K562 (cell line): ENCODE data around the gene TOP3A. TPM values are rescaled to one million over a fixed set of nuclear protein-coding genes. Genes with fewer than 3 reads are reported as not detected.

ENCODE experiments used
- ATAC-seq: fragments of 200-7000 bp; cut with Tn5 transposase; 3 replicates; pipeline ENCODE4 v1.9.1; 2020; ENCODE audit warnings: moderate library complexity
- BruUV-seq: library from RNA; stranded (reverse); fragments of 400-500 nt; replicated peaks from 2 replicates; lab custom pipeline; 2021; lab: Mats Ljungman, UMichigan
- CTCF ChIA-PET: fragments of 300-600 bp; formaldehyde crosslinking; extraction: SDS; loops from one replicate; lab custom pipeline; 2021; ENCODE audit warnings: low intra/inter-chr PET ratio; lab: Yijun Ruan, JAX
- POLR2A ChIA-PET: fragments of 300-600, 350-650 bp; sonication (Branson Sonifier 250); formaldehyde crosslinking; extraction: SDS; loops from one replicate; lab custom pipeline; 2021; ENCODE audit warnings: antibody characterized with exemption, inconsistent platforms; lab: Yijun Ruan, JAX
- DNase-seq, 4 experiments: peaks; one replicate each; pipeline versions ENCODE4 v3.0.0 to v3.0.0-alpha.2; 2011 to 2018; ENCODE audit warnings: low spot score in 3 of 4, mixed read lengths in 3 of 4; ENCODE audit errors: extremely low read depth in 1 of 4
- FAIRE-seq: peaks from 2 replicates; lab custom pipeline; 2011; peaks lifted over from hg19 to GRCh38; lab: Jason Lieb, UNC
- H2AFZ ChIP-seq: 2 replicates; pipeline ENCODE4 v1.6.0; 2011; ENCODE audit warnings: low read depth, low read length, control low read depth, inconsistent platforms
- H3K27ac ChIP-seq: fragments of 200-600 bp; 3 replicates; pipeline ENCODE4 v1.8.0; 2011; ENCODE audit warnings: low read depth, mild to moderate bottlenecking, control low read depth, inconsistent platforms, low read length, moderate library complexity, mixed read lengths; ENCODE audit errors: extremely low read depth
- H3K27me3 ChIP-seq, 2 experiments: fragments of 300-600 bp in 1 of 2; 2 replicates in 1 of 2; 3 replicates in 1 of 2; pipeline versions ENCODE4 v1.6.0 to v1.8.0; 2011; ENCODE audit warnings: inconsistent platforms in 2 of 2, low read length in 2 of 2, mild to moderate bottlenecking in 1 of 2, mixed read lengths in 1 of 2, moderate library complexity in 1 of 2; ENCODE audit not compliant: control insufficient read depth in 2 of 2, insufficient read depth in 2 of 2
- H3K36me3 ChIP-seq: fragments of 300-600 bp; 3 replicates; pipeline ENCODE4 v1.8.0; 2011; ENCODE audit warnings: mild to moderate bottlenecking, low read length, inconsistent platforms; ENCODE audit not compliant: control insufficient read depth, insufficient read depth
- H3K4me1 ChIP-seq, 2 experiments: fragments of 200-600 bp in 1 of 2; replicated peaks in 1 of 2; 2 replicates in 1 of 2; 3 replicates in 1 of 2; pipeline versions ENCODE4 v1.5.1 to v1.8.0; 2011; ENCODE audit warnings: inconsistent platforms in 2 of 2, low read length in 2 of 2, mild to moderate bottlenecking in 1 of 2, mixed read lengths in 1 of 2, moderate library complexity in 1 of 2; ENCODE audit not compliant: control insufficient read depth in 2 of 2, insufficient read depth in 2 of 2
- H3K4me2 ChIP-seq: 2 replicates; pipeline ENCODE4 v1.6.1; 2011; ENCODE audit warnings: low read length, control low read depth, inconsistent platforms, mixed read lengths; ENCODE audit not compliant: insufficient read depth
- H3K4me3 ChIP-seq: fragments of 200-600 bp; sonication (generic), shearing (Covaris generic); 2 replicates; pipeline ENCODE4 v1.5.1; 2016; ENCODE audit warnings: control low read depth, inconsistent platforms
- H3K79me2 ChIP-seq: fragments of 200-600 bp; 3 replicates; pipeline ENCODE4 v1.8.0; 2011; ENCODE audit warnings: low read length, inconsistent platforms; ENCODE audit not compliant: control insufficient read depth, insufficient read depth
- H3K9ac ChIP-seq, 2 experiments: 2 replicates each; pipeline versions ENCODE4 v1.6.0 to v1.6.1; 2011; ENCODE audit warnings: low read depth in 2 of 2, low read length in 2 of 2, control low read depth in 1 of 2, inconsistent platforms in 1 of 2, mild to moderate bottlenecking in 1 of 2, mixed read lengths in 1 of 2; ENCODE audit not compliant: insufficient read depth in 1 of 2
- H3K9me1 ChIP-seq: one replicate; pipeline ENCODE4 v1.6.0; 2011; ENCODE audit warnings: inconsistent platforms, mild to moderate bottlenecking, low read length, moderate library complexity; ENCODE audit not compliant: control insufficient read depth, insufficient read depth
- H3K9me3 ChIP-seq: replicated peaks from 2 replicates; pipeline ENCODE4 v1.5.1; 2011; ENCODE audit warnings: low read depth, low read length, inconsistent platforms; ENCODE audit not compliant: control insufficient read depth, insufficient read depth
- H4K20me1 ChIP-seq: replicated peaks from 2 replicates; pipeline ENCODE4 v1.6.1; 2011; ENCODE audit warnings: low read length, inconsistent platforms, mixed read lengths; ENCODE audit not compliant: control insufficient read depth, insufficient read depth
- GATAD2A ChIP-seq: fragments of 450-650 bp; IDR thresholded peaks from 2 replicates; pipeline ENCODE4 v1.6.1; 2017
- SAP30 ChIP-seq: fragments of 200-600 bp; sonication (generic); IDR thresholded peaks from 2 replicates; pipeline ENCODE4 v1.6.1; 2012; ENCODE audit warnings: borderline replicate concordance, low read depth, mild to moderate bottlenecking, moderate library complexity, low read length, control low read depth, inconsistent platforms; ENCODE audit not compliant: insufficient read depth, poor library complexity, severe bottlenecking
- USF2 ChIP-seq: sonication (generic); formaldehyde crosslinking; IDR thresholded peaks from 2 replicates; pipeline ENCODE4 v1.5.0; 2020; ENCODE audit warnings: missing genetic modification reagents
- ZC3H11A ChIP-seq: IDR thresholded peaks from 2 replicates; pipeline ENCODE4 v1.6.1; 2012; ENCODE audit warnings: low read depth, low read length, improper control_type of control experiment
- ZNF609 ChIP-seq: sonication (generic); formaldehyde crosslinking; IDR thresholded peaks from 2 replicates; pipeline ENCODE4 v1.8.1; 2023; ENCODE audit warnings: missing genetic modification reagents, mild to moderate bottlenecking, borderline replicate concordance
- WGBS: fragments of 100-300 bp; shearing (Covaris generic); methylation state at CpG from one replicate; pipeline ENCODE4 v1.1.6; 2016; ENCODE audit warnings: low coverage, mixed read lengths; ENCODE audit not compliant: insufficient coverage; ENCODE audit errors: missing lambda C conversion rate; 5-methylcytosine and 5-hydroxymethylcytosine counted together
- in situ Hi-C: fragments of 300-500 bp; cut with MboI; formaldehyde crosslinking; loops from 4 replicates; pipeline ENCODE4 v1.15.0; 2018; ENCODE audit warnings: inconsistent platforms, mixed read lengths
- intact Hi-C: fragments of 100-400 bp; cut with micrococcal nuclease; formaldehyde crosslinking; loops from 2 replicates; pipeline ENCODE4 v1.14.2; 2022
- polyA plus RNA-seq, 8 experiments: library from polyadenylated mRNA; depleted of rRNA in 4 of 8; stranded (reverse) in 5 of 8; unstranded in 3 of 8; fragments of >200 nt; fragmentation: Nextera tagmentation in 2 of 8; fragmentation: Illumina TruSeq in 1 of 8; extraction: Ambion mirVana in 2 of 8; extraction: Trizol in 1 of 8; gene quantifications; 2 replicates each; pipeline versions ENCODE4 v1.2.1 to v1.2.3, GENCODE V29; 2011 to 2014; ENCODE audit warnings: inconsistent platforms in 1 of 8, missing spikeins in 1 of 8
- total RNA-seq, 7 experiments: library from RNA; depleted of rRNA in 6 of 7; stranded (reverse); fragments of >200 nt in 6 of 7; fragmentation: Illumina TruSeq in 2 of 7; extraction: Trizol in 2 of 7; gene quantifications; 2 replicates each; pipeline versions ENCODE4 v1.2.1 to v1.2.3, GENCODE V29; 2011 to 2021; ENCODE audit warnings: low replicate concordance in 1 of 7

Gene TOP3A
- total and polyA plus RNA-seq, 9 of the 15 experiments (the other 6 are each of a cell fraction or from before 2014, with no cell fraction given): 5.2 to 49.7 (median 24.7) TPM

- 96% methylated on average over 2 of the region's 2 CpGs for WGBS
- H3K27me3 ChIP-seq: no peaks in the 10 kb centered on the region
- TF ChIP-seq USF2 (CRISPR knock-in tag): no peak
- no peak for TF ChIP-seq ZNF609 (CRISPR knock-in tag)
- TF ChIP-seq GATAD2A: no peak
- TF ChIP-seq SAP30: no peak
- TF ChIP-seq ZC3H11A: no peak
- H3K4me2 ChIP-seq: no peak overlapping the region
- peaks cover 0 to 5% of the 10 kb centered on the region in 2 experiments; a peak in 2 of 5 replicates for H3K4me1 ChIP-seq
- no peaks in the 10 kb centered on the region for H3K9me1 ChIP-seq
- DNase-seq (no peak), ATAC-seq (no peak), FAIRE-seq (no peak)
- H4K20me1 ChIP-seq: no peaks in the 10 kb centered on the region
- no peak overlapping the region for H3K9ac ChIP-seq
- in situ Hi-C loops (no loop called here), intact Hi-C loops (loop anchor here (10.0 kb wide), 1 partner anchor 181 kb away; no protein-coding TSS in a partner anchor)
- H3K36me3 ChIP-seq: peaks cover 50% of the 10 kb centered on the region; the same call in 2 of the 3 replicates
- POLR2A ChIA-PET: no interaction called here
- H3K4me3 ChIP-seq: no peak overlapping the region
- CTCF ChIA-PET: no interaction called here
- H3K79me2 ChIP-seq: no peaks in the 10 kb centered on the region
- no TSS peak for BruUV-seq
- no peak overlapping the region for H3K27ac ChIP-seq
- H2AFZ ChIP-seq: no peak overlapping the region
- no peaks in the 10 kb centered on the region for H3K9me3 ChIP-seq
Measured at GRCh38 chr17:18326039-18326438, 11.2 kb upstream of the TOP3A start.
